Activated T-helper 1 cell treated with anti-CD3 and anti-CD28 coated beads, Interleukin-12 subunit alpha, Interleukin-12 subunit beta, Interleukin-2, Interleukin-4 antibody, amounts not matched to agents 30 ng/mL and 10 ng/mL and 1 ng/mL, durations not matched to agents 14 hours and 24 hours and 36 hours (primary cell): ENCODE data around the gene LAMB4. TPM values are rescaled to one million over a fixed set of nuclear protein-coding genes. Genes with fewer than 3 reads are reported as not detected.

Experiments used
- DNase-seq: peaks from one replicate; pipeline ENCODE4 v3.0.0; 2021; ENCODE audit warnings: low spot score
- H3K27ac Mint-ChIP-seq: one replicate; pipeline ENCODE4 v1.8.0; 2021; ENCODE audit warnings: mild to moderate bottlenecking, mixed read lengths
- H3K27me3 Mint-ChIP-seq: one replicate; pipeline ENCODE4 v1.8.0; 2022; ENCODE audit warnings: mild to moderate bottlenecking, moderate library complexity, mixed read lengths; ENCODE audit not compliant: insufficient read depth
- H3K36me3 Mint-ChIP-seq: one replicate; pipeline ENCODE4 v1.8.0; 2021; ENCODE audit warnings: low read depth, mixed read lengths
- H3K4me1 Mint-ChIP-seq: one replicate; pipeline ENCODE4 v1.8.0; 2021; ENCODE audit warnings: low read depth, mixed read lengths
- H3K4me3 Mint-ChIP-seq: one replicate; pipeline ENCODE4 v1.8.0; 2021; ENCODE audit warnings: mild to moderate bottlenecking, moderate library complexity, mixed read lengths
- H3K9me3 Mint-ChIP-seq: one replicate; pipeline ENCODE4 v1.8.0; 2021; ENCODE audit warnings: mixed read lengths
- intact Hi-C: fragments of 100-400 bp; cut with micrococcal nuclease; formaldehyde crosslinking; loops from one replicate; pipeline ENCODE4 v1.15.1; 2024
- total RNA-seq: library from RNA; stranded (reverse); gene quantifications from 2 replicates; pipeline ENCODE4 v1.2.3, GENCODE V29; 2022

LAMB4 gene
- total RNA-seq, 1 donor from 2014 or later, result not detected

DNA sequence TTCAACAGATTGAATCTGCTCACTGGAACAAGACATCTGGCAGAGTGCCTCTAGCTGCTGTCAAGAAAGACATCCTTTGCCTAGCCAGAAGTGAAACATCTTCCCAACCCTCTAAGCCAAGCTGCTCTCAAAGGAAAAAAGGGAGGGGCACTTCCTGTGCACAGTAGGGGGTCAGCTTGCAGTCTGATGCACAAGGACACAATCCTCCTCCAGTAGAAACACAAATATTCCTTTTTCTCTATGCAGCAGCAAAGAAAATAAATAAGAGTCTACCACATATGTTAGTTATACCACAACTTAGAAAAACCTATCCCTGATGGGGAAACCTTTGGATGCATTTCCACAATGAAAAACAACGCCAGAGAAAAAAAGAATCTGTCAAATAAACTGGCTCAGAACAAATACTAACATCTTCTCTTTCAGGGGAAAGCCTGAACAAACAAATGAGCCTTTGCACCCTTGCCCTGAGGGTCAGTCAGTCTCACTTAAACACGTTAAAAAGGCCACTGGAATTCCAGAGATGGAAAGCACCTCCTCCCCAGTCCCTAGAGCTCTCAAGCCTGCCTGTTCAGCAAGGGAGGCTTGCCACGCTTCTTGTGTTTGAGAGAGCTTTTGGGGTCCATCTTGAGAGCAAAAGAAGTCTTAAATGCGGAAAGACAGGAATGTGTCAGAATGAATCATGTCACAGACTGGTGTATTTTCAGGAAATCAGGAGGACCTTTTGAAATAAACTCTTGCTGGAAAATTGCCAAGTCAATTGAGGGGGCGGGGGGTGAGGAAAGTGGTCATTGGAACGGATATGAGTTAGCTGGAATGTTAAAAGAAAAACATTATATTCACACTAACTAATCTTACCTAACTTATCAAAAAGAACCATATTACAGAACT, 134.7 kb downstream of the LAMB4 start:
- Mint-ChIP-seq H3K4me1 (no peaks in the 10 kb centered on the region), H3K27me3 (peaks cover 26% of the 10 kb centered on the region), H3K4me3 (no peak overlapping the region), H3K27ac (no peak overlapping the region), H3K36me3 (no peaks in the 10 kb centered on the region), H3K9me3 (no peaks in the 10 kb centered on the region)
- DNase-seq, result no peak
- intact Hi-C loops, result no loop called here

DNA sequence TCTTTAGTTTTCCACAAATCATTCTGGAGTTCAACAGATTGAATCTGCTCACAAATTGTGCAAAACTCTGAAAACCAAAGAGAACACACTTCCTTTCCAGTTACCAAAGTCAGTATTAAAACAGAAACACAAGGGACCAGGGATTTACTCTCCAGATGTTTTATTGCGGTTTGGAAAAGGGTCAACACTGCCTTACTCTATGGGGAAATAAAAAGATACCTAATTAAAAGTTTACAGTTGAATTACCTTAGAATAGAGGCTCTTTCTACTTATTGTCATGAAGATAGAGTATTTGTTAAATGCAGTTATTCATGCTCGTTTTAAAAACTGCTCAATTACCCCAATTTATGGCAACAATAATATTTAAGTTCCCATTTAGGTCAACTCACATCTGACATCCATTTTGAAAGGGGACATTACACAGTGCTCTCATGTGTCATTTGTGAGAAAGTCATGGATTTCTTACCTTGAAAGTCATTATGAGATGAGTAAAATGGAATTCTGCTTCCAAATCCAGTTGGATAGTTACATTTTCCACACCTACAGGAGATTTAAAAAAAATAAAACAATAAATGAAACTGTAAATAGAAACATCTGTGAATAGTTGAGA, 135.6 kb downstream of the LAMB4 start:
- Mint-ChIP-seq H3K27ac (no peak overlapping the region), H3K4me3 (no peak overlapping the region), H3K36me3 (no peaks in the 10 kb centered on the region), H3K4me1 (no peaks in the 10 kb centered on the region), H3K27me3 (peaks cover 23% of the 10 kb centered on the region), H3K9me3 (no peaks in the 10 kb centered on the region)
- DNase-seq, result no peak
- intact Hi-C loops, result no loop called here

DNA sequence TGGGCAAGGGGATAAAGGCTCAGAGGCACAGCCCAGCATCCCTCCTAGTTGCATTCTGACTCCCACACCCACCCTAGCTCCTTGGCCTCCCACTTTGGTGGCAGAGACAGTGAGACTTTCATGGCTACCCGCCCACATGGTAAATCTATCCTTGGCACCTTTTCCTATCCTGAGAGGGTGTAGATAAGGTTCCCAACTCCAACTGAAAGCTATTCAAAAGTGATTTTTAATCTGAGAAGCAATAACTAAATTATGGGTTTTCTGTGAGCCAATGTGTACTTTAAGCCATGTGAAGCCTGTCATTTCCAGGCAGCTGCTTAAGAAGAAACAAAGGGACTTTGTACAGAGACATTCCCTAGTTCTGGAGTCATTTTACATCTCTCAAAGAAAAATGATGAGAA, 136.3 kb downstream of the LAMB4 start:
- Mint-ChIP-seq H3K27ac (no peak overlapping the region), H3K27me3 (peaks cover 18% of the 10 kb centered on the region)

DNA sequence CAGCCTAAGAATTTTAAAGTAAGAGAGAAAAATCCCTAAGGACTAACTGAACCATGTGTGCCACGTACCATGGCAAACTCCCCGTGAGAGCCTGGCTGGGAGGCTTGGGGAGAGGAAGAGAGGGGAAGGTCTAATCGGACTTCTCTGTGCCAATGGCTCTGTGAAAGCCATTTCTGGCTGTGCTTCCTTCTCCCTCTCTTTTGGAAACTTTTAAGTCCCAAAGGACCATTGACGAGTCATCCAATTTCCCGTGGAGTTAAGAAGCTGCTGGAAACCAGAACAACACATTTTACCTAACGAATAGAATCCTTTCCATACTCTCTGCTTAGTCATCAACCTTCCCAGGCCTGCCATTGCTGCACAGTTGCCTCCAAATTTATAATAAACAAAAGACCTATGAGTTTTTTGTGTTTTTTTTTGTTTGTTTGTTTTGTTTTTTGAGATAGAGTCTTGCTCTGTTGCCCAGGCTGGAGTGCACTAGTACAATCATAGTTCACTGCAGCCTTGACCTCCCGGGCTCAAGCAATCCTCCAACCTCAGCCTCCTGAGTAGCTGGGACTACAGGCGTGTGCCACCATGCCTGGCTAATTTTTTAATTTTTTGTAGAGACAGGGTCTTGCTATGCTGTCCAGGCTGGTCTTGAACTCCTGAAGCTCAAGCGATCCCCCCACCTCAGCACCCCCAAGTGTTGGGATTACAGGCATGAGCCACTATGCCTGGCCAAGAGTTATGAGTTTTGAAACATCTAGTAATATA, 140.4 kb downstream of the LAMB4 start:
- H3K4me3 Mint-ChIP-seq, result no peak overlapping the region
- no peak for DNase-seq
- H3K27ac Mint-ChIP-seq, result no peak overlapping the region
- H3K9me3 Mint-ChIP-seq, result no peaks in the 10 kb centered on the region
- H3K27me3 Mint-ChIP-seq, result peaks cover 12% of the 10 kb centered on the region
- no peaks in the 10 kb centered on the region for H3K4me1 Mint-ChIP-seq
- H3K36me3 Mint-ChIP-seq, result no peaks in the 10 kb centered on the region
- intact Hi-C loops, result no loop called here

More for the DNA sequence above, 136.3 kb downstream of the LAMB4 start:
- no peak overlapping the region for H3K4me3 Mint-ChIP-seq
- no peak for DNase-seq
- H3K4me1 Mint-ChIP-seq, result no peaks in the 10 kb centered on the region
- H3K9me3 Mint-ChIP-seq, result no peaks in the 10 kb centered on the region
- intact Hi-C loops, result no loop called here
- no peaks in the 10 kb centered on the region for H3K36me3 Mint-ChIP-seq

DNA sequence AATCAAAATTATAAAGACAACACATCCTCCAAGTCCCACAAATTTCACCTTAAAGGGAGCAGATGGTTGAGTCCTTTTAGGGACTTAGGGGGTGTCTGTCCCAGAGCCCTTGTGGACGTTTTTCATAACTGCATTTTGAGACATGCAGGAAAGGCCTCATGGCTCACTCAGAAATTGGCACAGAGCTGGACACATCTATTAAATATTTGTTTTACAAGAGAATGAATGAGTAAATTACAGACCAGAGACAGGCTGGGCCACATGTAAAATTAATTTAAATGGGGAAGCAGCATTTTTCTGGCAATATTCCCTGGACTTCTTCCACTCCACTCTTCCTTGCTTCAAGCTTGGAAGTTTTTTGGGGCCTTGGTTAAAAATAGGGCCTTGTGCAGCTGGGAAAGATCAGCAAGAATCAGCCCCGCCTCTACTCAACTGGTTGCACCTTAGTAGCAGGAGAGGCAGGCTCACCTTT, 147.2 kb downstream of the LAMB4 start:
- Mint-ChIP-seq H3K27ac (no peak overlapping the region), H3K27me3 (peaks cover 6% of the 10 kb centered on the region), H3K4me3 (no peak overlapping the region), H3K9me3 (no peaks in the 10 kb centered on the region), H3K36me3 (no peaks in the 10 kb centered on the region), H3K4me1 (no peaks in the 10 kb centered on the region)
- no peak for DNase-seq
- intact Hi-C loops, result no loop called here

DNA sequence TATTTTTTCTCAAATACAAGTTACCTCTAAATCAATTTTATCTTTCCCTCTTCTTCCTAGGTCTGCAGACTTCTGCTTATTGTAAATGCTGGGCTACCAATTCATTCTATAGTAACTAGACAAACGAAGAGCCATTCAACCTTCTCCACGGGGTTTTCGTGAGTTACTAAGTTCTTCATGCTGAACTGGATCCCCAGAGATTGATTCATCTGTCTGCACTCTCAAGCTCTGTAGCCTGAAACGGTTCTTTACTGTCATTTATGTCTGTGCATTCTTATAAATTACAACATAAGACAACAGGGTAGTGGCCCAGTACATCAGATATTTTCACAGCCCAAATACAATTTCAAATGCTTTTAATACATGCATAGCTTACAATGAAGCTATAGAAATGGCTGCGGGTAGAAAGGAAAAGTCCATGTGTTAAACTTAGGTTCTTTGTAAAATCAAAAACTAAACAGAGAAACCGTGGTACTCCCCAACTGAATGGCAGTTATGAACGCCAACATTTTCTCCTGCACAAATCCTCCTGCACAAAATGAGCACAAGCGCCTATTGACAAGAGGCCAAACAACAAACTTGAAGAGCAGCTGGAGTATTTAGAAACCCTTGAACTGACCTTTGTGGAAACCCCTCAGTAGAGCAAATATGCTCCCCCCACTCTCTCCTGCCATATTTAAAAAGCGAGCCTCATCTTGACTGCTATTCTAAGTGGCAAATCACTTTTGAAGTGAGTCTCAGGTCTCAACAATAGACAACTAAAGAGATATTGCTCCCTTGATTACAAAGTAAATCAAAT, 147.9 kb downstream of the LAMB4 start:
- no peaks in the 10 kb centered on the region for H3K4me1 Mint-ChIP-seq
- intact Hi-C loops, result no loop called here
- H3K27me3 Mint-ChIP-seq, result peaks cover 4% of the 10 kb centered on the region
- H3K4me3 Mint-ChIP-seq, result no peak overlapping the region
- H3K27ac Mint-ChIP-seq, result no peak overlapping the region
- H3K9me3 Mint-ChIP-seq, result no peaks in the 10 kb centered on the region
- no peak for DNase-seq
- no peaks in the 10 kb centered on the region for H3K36me3 Mint-ChIP-seq

DNA sequence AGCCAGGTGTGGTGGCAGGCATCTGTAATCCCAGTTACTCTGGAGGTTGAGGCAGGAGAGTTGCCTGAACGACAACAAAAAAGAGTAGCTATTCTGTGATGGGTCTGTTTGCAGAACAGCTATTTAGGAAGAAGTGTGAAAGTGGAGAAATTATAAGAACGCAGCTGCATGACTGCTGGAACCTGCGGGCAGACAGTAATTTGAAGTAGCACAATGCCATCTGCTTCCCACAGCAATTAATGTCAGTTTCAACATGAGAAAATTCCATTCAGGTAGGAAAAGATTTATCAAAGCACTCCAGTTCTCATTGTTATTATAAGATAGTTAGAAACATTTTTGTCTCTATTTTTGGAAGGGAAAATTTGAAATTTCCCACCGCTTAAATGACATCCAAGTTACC, 148.7 kb downstream of the LAMB4 start:
- no peak for DNase-seq
- Mint-ChIP-seq H3K9me3 (no peaks in the 10 kb centered on the region), H3K27me3 (peaks cover 4% of the 10 kb centered on the region), H3K36me3 (no peaks in the 10 kb centered on the region), H3K27ac (no peak overlapping the region), H3K4me3 (no peak overlapping the region), H3K4me1 (no peaks in the 10 kb centered on the region)
- intact Hi-C loops, result no loop called here

DNA sequence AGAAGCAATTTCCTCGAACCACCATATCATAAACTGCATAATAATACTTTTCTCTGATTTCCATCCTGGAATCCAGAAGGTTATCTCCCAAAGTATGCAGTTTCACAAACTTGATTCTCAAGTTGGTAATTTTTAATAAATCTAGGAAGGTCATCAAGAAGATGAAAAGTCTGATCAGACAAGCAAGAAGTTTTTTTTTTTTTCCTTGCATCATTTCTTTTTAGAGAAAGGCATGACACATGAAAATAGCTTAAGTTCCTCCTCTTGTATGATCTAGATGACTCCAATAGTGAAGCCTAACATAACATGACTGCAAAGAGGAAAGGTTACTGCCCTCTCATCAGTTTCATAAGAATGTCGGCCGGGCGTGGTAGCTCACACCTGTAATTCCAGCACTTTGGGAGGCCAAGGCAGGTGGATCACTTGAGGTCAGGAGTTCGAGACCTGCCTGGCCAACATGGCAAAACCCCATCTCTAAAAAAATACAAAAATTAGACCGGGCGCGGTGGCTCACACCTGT, 149.4 kb downstream of the LAMB4 start:
- Mint-ChIP-seq H3K36me3 (no peaks in the 10 kb centered on the region), H3K4me3 (no peak overlapping the region), H3K4me1 (no peaks in the 10 kb centered on the region), H3K9me3 (no peaks in the 10 kb centered on the region), H3K27me3 (peaks cover 4% of the 10 kb centered on the region), H3K27ac (no peak overlapping the region)
- DNase-seq, result no peak
- intact Hi-C loops, result no loop called here

DNA sequence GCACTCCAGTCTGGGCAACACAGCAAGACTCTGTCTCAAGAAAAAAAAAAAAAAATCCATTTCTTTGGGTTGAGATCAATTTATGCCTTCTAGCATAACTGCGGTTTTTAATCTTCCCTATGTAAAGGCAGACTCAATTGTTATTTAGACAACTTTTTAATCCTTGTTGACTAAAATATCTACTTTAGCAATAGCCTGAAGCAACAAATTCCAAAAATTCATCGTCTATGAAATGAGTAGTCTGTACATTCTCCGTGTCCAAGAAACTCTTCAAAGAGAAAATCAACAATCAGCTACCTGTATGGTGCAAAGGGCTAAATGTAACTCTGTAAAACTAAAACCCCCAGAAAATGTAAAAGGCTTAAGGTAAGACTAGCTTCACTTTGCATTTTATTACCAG, 150.0 kb downstream of the LAMB4 start:
- no peak for DNase-seq
- H3K27me3 Mint-ChIP-seq, result peaks cover 4% of the 10 kb centered on the region
- intact Hi-C loops, result no loop called here
- H3K36me3 Mint-ChIP-seq, result no peaks in the 10 kb centered on the region
- no peak overlapping the region for H3K4me3 Mint-ChIP-seq
- H3K9me3 Mint-ChIP-seq, result no peaks in the 10 kb centered on the region
- no peak overlapping the region for H3K27ac Mint-ChIP-seq
- no peaks in the 10 kb centered on the region for H3K4me1 Mint-ChIP-seq

DNA sequence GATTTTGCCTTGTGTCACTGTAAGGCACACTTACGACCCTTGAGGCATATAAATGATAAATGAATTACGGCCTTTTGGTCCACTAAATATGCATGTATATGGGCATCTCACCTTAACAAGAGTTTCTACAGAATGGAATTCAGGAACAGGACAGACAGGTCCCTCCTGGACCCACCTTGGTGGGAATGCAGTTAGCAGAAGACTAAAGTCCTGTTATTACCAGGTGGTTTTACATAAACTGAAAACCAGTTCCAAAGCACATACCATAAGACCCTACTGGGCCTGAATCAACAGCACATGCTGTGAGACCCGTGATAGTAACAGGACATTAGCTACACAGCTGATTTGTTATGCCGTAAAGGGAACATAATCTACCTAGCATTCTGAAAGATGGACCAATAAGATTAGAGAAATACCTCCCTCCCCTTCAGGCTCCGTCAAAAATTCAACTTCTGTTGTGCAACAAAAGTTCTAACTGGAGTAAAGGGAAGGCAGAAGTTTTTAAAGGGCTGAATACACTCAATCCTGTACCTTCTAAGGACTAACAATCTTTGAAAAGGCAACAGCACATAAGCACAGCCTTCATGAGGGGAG, 151.2 kb downstream of the LAMB4 start:
- no peaks in the 10 kb centered on the region for H3K36me3 Mint-ChIP-seq
- no peaks in the 10 kb centered on the region for H3K4me1 Mint-ChIP-seq
- DNase-seq, result no peak
- no peaks in the 10 kb centered on the region for H3K9me3 Mint-ChIP-seq
- intact Hi-C loops, result no loop called here
- H3K27ac Mint-ChIP-seq, result no peak overlapping the region
- H3K27me3 Mint-ChIP-seq, result peaks cover 2% of the 10 kb centered on the region
- H3K4me3 Mint-ChIP-seq, result no peak overlapping the region

DNA sequence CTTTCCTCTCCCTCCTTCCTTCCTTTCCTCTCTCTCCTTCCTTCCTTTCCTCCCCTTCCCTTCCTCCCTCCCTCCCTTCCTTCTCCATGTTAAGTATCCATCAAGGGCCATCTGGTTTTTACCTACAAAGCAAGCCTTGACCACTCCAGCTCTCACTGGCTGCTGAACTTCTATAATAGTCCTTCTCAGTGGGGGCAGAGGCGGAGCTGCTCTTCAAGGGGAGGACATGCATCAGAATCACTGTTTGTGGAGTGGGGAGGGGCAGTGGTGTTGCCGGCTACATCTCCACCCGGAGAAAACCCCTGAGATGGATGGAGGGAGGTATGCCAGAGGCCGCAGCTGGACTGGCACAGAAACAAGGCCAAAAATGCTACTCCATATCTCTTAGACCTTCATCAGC, 153.1 kb downstream of the LAMB4 start:
- DNase-seq, result no peak
- intact Hi-C loops, result no loop called here
- no peaks in the 10 kb centered on the region for H3K36me3 Mint-ChIP-seq
- H3K9me3 Mint-ChIP-seq, result no peaks in the 10 kb centered on the region
- H3K27me3 Mint-ChIP-seq, result peaks cover 4% of the 10 kb centered on the region
- H3K4me1 Mint-ChIP-seq, result no peaks in the 10 kb centered on the region
- no peak overlapping the region for H3K27ac Mint-ChIP-seq
- H3K4me3 Mint-ChIP-seq, result no peak overlapping the region

DNA sequence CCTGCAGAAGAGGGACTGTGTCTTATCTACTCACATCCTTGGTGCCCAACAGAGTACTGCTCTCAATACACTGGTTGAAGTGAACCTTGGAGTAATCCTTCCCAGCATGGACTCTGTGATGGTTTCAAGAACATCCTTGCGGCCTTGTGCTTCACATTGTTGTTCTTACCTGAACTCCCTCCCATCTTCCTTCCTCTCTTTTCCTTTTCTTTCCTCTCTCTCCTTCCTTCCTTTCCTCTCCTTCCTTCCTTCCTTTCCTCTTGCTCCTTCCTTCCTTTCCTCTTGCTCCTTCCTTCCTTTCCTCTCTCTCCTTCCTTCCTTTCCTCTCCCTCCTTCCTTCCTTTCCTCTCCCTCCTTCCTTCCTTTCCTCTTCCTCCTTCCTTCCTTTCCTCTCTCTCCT, 153.5 kb downstream of the LAMB4 start:
- Mint-ChIP-seq H3K36me3 (no peaks in the 10 kb centered on the region), H3K27me3 (peaks cover 4% of the 10 kb centered on the region), H3K9me3 (no peaks in the 10 kb centered on the region), H3K4me1 (no peaks in the 10 kb centered on the region), H3K27ac (no peak overlapping the region), H3K4me3 (no peak overlapping the region)
- intact Hi-C loops, result no loop called here
- no peak for DNase-seq
